ENCODE data around the gene KIF13A. TPM values are rescaled to one million over a fixed set of nuclear protein-coding genes. Genes with fewer than 3 reads are reported as not detected.

Gene KIF13A
- total and polyA plus RNA-seq, 10 of the 15 experiments (the other 5 are each of a cell fraction or from before 2014, with no cell fraction given): 0.02 to 0.26 (median 0.13) TPM; not detected in 2

- POLR2A ChIA-PET: interaction anchor here (0.6 kb wide), 1 partner anchor 318 kb away, joined by 3 read pairs; no protein-coding TSS in a partner anchor
- Histone ChIP-seq H4K20me1 (ENCODE audit: control insufficient read depth, insufficient read depth) (no peaks in the 10 kb centered on the region), H3K36me3 (ENCODE audit: control insufficient read depth in 2 of 2, insufficient read depth in 2 of 2, low read length in 1 of 2) (no peaks in the 10 kb centered on the region), H3K9ac (ENCODE audit: control insufficient read depth, insufficient read depth, low read length) (no peak overlapping the region), H3K4me1 (ENCODE audit: control insufficient read depth, insufficient read depth, low read length) (no peaks in the 10 kb centered on the region), H3K27me3 (replicated peaks in 1 of 2; ENCODE audit: control insufficient read depth in 2 of 2, insufficient read depth in 2 of 2, low read length in 1 of 2) (no peaks in the 10 kb centered on the region), H3K27ac (ENCODE audit: control insufficient read depth, insufficient read depth) (no peak overlapping the region), H2AFZ (ENCODE audit: control insufficient read depth, low read depth, low read length) (no peak overlapping the region), H3K9me3 (replicated peaks; ENCODE audit: control insufficient read depth, insufficient read depth, low read length) (peaks cover 7% of the 10 kb centered on the region), H3K4me3 (no peak overlapping the region), H3K4me2 (ENCODE audit: control insufficient read depth, insufficient read depth) (no peak overlapping the region), H3K79me2 (ENCODE audit: control insufficient read depth, insufficient read depth, low read length) (no peaks in the 10 kb centered on the region)
- intact Hi-C loops (cut with micrococcal nuclease; ENCODE audit: unreplicated experiment): no loop called here
- FAIRE-seq (no peak), DNase-seq (ENCODE audit: low read depth, low spot score) (no peak), ATAC-seq (no peak)
- TF ChIP-seq NFYA (IDR thresholded peaks at IDR 0.05; ENCODE audit: borderline replicate concordance, low read depth, low read length) (no peak), RBBP5 (conservative IDR thresholded peaks at IDR 0.05) (no peak), ESRRA (IDR thresholded peaks at IDR 0.05; ENCODE audit: low read length) (no peak), KDM1A (IDR thresholded peaks at IDR 0.05; ENCODE audit: borderline replicate concordance) (no peak), GABPA (IDR thresholded peaks at IDR 0.05; ENCODE audit: low read depth) (no peak), ZNF207 (IDR thresholded peaks at IDR 0.05; ENCODE audit: borderline replicate concordance) (no peak), SUPT20H (IDR thresholded peaks at IDR 0.05; ENCODE audit: borderline replicate concordance, control insufficient read depth, low read depth, low read length) (no peak), TCF3 (IDR thresholded peaks at IDR 0.05; ENCODE audit: borderline replicate concordance, insufficient read depth, low read depth, low read length) (no peak), E2F4 (IDR thresholded peaks at IDR 0.05; ENCODE audit: low read depth, low read length) (no peak), CREB1 (IDR thresholded peaks at IDR 0.05; ENCODE audit: low read depth) (no peak), HDAC2 (IDR thresholded peaks at IDR 0.05) (no peak), GATAD2B (conservative IDR thresholded peaks at IDR 0.05; ENCODE audit: low read depth) (no peak)
- 0% methylated on average over 1 of the region's 1 CpG for WGBS (ENCODE audit: insufficient coverage, insufficient replicate concordance, low lambda C conversion rate, missing lambda C conversion rate)
- in situ Hi-C loops (cut with MboI): no loop called here
- SMC1A ChIA-PET (ENCODE audit: uncharacterized antibody, unreplicated experiment): no interaction called here
- RAD21 ChIA-PET (ENCODE audit: unreplicated experiment): no interaction called here
- no TSS peak for BruUV-seq (replicated peaks)
- CTCF ChIA-PET: no interaction called here
These were observed 89.8 kb downstream of the KIF13A start for GRCh38 chr6:17897681-17898080.

Data from GM12878 (cell line).